Right kidney (tissue), 1 donor: Measurements from ENCODE around the gene RNF34.

Source experiments
- DNase-seq: peaks from one replicate; pipeline ENCODE4 v3.0.0-alpha.2; 2016

RNF34 gene

GRCh38 chr12:121438905-121439304 lies 39.0 kb downstream of the RNF34 start:
- no peak for DNase-seq

GRCh38 chr12:121439715-121440114 lies 39.8 kb downstream of the RNF34 start:
- DNase-seq, result no peak

GRCh38 chr12:121440768-121441167 lies 40.9 kb downstream of the RNF34 start:
- DNase-seq, result no peak

GRCh38 chr12:121441555-121441954 lies 41.6 kb downstream of the RNF34 start:
- no peak for DNase-seq

GRCh38 chr12:121442028-121442948 lies 42.4 kb downstream of the RNF34 start:
- DNase-seq, result no peak

- peak; percentile 55 for DNase-seq
These were observed 43.4 kb downstream of the RNF34 start for GRCh38 chr12:121443193-121443870.

GRCh38 chr12:121443911-121444841 lies 44.3 kb downstream of the RNF34 start:
- peak; percentile 32 for DNase-seq

- no peak for DNase-seq
These were observed 44.9 kb downstream of the RNF34 start for GRCh38 chr12:121444842-121445202.

GRCh38 chr12:121446750-121447149 lies 46.8 kb downstream of the RNF34 start:
- DNase-seq, result no peak

GRCh38 chr12:121448771-121449315 lies 48.9 kb downstream of the RNF34 start:
- DNase-seq, result no peak

- no peak for DNase-seq
These were observed 52.0 kb downstream of the RNF34 start for GRCh38 chr12:121451961-121452339.

GRCh38 chr12:121452340-121452984 lies 52.5 kb downstream of the RNF34 start:
- DNase-seq, result peak; percentile 80

GRCh38 chr12:121452985-121453360 lies 53.1 kb downstream of the RNF34 start:
- no peak for DNase-seq

- peak; percentile 45 for DNase-seq
These were observed 53.7 kb downstream of the RNF34 start for GRCh38 chr12:121453629-121454028.

- DNase-seq, result no peak
These were observed 55.0 kb downstream of the RNF34 start for GRCh38 chr12:121454921-121455320.

- DNase-seq, result peak; percentile 27
These were observed 56.0 kb downstream of the RNF34 start for GRCh38 chr12:121455766-121456420.

- no peak for DNase-seq
These were observed 56.6 kb downstream of the RNF34 start for GRCh38 chr12:121456551-121456950.

GRCh38 chr12:121461048-121461447 lies 61.1 kb downstream of the RNF34 start:
- no peak for DNase-seq

GRCh38 chr12:121464331-121464730 lies 64.4 kb downstream of the RNF34 start:
- DNase-seq, result no peak

GRCh38 chr12:121465921-121466793 lies 66.2 kb downstream of the RNF34 start:
- peak; percentile 67 for DNase-seq
